Neural crest cell (in vitro differentiated cells): ENCODE results near the gene CECR2. TPM values are rescaled to one million over a fixed set of nuclear protein-coding genes. Genes with fewer than 3 reads are reported as not detected.

Experiments used
- DNase-seq: peaks from one replicate; pipeline ENCODE4 v3.0.0; 2021; ENCODE audit warnings: low read depth, mixed read lengths, low spot score
- H3K27ac Mint-ChIP-seq: one replicate; pipeline ENCODE4 v1.8.0; 2021; ENCODE audit warnings: mild to moderate bottlenecking, mixed read lengths; ENCODE audit not compliant: unreplicated experiment
- H3K27me3 Mint-ChIP-seq: 2 replicates; pipeline ENCODE4 v1.8.0; 2021; ENCODE audit warnings: low read depth, mild to moderate bottlenecking, mixed read lengths
- H3K36me3 Mint-ChIP-seq: 2 replicates; pipeline ENCODE4 v1.8.0; 2021; ENCODE audit warnings: low read depth, mild to moderate bottlenecking, mixed read lengths
- H3K4me1 Mint-ChIP-seq: 2 replicates; pipeline ENCODE4 v1.8.0; 2021; ENCODE audit warnings: mixed read lengths
- H3K4me3 Mint-ChIP-seq: one replicate; pipeline ENCODE4 v1.8.0; 2021; ENCODE audit warnings: mild to moderate bottlenecking, mixed read lengths
- H3K9me3 Mint-ChIP-seq: 2 replicates; pipeline ENCODE4 v1.8.0; 2021; ENCODE audit warnings: mixed read lengths
- total RNA-seq: library from RNA; stranded (reverse); gene quantifications from 2 replicates; pipeline ENCODE4 v1.2.1, GENCODE V29; 2021
- TF ChIP-seq, protein P1 (sequence below): fragments of 200-600 bp; sonication (generic); conservative IDR thresholded peaks from 2 replicates; pipeline ENCODE4 v1.5.0; 2021; ENCODE audit warnings: antibody characterized with exemption, mild to moderate bottlenecking

CECR2 gene
- total RNA-seq, 1 donor from 2014 or later: 32.8 TPM

DNA sequence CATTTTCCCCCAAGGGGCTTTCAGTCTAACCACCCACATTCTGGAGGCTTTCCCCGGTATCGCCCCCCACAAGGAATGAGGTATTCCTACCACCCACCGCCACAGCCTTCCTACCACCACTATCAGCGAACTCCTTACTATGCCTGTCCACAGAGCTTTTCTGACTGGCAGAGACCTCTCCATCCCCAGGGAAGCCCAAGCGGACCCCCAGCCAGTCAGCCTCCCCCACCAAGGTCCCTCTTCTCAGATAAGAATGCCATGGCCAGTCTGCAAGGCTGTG lies 179.4 kb downstream of the CECR2 start:
- no peak overlapping the region for H3K4me3 Mint-ChIP-seq
- peaks cover 10% of the 10 kb centered on the region for H3K36me3 Mint-ChIP-seq
- no peaks in the 10 kb centered on the region for H3K9me3 Mint-ChIP-seq
- no peaks in the 10 kb centered on the region for H3K27me3 Mint-ChIP-seq
- no peaks in the 10 kb centered on the region for H3K4me1 Mint-ChIP-seq
- no peak overlapping the region for H3K27ac Mint-ChIP-seq
- DNase-seq: no peak
- TF ChIP-seq, protein P1, sequence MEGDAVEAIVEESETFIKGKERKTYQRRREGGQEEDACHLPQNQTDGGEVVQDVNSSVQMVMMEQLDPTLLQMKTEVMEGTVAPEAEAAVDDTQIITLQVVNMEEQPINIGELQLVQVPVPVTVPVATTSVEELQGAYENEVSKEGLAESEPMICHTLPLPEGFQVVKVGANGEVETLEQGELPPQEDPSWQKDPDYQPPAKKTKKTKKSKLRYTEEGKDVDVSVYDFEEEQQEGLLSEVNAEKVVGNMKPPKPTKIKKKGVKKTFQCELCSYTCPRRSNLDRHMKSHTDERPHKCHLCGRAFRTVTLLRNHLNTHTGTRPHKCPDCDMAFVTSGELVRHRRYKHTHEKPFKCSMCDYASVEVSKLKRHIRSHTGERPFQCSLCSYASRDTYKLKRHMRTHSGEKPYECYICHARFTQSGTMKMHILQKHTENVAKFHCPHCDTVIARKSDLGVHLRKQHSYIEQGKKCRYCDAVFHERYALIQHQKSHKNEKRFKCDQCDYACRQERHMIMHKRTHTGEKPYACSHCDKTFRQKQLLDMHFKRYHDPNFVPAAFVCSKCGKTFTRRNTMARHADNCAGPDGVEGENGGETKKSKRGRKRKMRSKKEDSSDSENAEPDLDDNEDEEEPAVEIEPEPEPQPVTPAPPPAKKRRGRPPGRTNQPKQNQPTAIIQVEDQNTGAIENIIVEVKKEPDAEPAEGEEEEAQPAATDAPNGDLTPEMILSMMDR: no peak

DNA sequence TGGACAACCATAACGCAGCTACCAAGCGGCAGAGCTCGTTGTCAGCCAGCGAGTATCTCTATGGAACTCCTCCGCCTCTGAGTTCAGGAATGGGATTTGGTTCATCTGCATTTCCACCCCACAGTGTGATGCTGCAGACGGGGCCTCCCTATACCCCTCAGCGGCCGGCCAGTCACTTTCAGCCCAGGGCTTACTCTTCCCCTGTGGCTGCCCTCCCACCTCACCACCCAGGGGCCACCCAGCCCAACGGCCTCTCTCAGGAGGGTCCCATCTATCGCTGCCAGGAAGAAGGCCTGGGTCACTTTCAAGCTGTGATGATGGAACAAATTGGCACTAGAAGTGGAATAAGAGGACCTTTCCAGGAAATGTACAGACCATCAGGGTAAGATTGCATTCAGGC lies 179.9 kb downstream of the CECR2 start:
- Mint-ChIP-seq H3K4me3 (no peak overlapping the region), H3K9me3 (no peaks in the 10 kb centered on the region), H3K27me3 (no peaks in the 10 kb centered on the region), H3K27ac (no peak overlapping the region), H3K36me3 (peaks cover 10% of the 10 kb centered on the region), H3K4me1 (no peaks in the 10 kb centered on the region)
- DNase-seq: no peak
- TF ChIP-seq, protein P1: no peak

DNA sequence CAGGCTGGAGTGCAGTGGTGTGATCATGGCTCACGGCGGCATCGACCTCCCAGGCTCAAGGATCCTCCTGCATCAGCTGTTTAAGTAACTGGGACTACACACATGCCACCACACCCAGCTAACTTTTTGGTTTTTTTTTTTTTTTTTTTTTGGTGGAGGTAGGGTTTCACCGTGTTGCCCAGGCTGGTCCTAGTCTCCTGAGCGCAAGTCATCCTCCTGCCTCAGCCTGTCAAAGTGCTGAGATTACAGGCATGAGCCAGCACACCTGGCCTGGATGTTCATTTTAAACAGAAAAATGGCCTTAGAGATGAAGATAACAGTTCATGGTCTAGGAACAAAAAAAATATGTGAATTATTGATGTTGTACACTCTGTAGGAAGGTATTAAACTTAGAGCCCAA lies 180.4 kb downstream of the CECR2 start:
- TF ChIP-seq, protein P1: no peak
- Mint-ChIP-seq H3K4me1 (no peaks in the 10 kb centered on the region), H3K4me3 (no peak overlapping the region), H3K36me3 (peaks cover 10% of the 10 kb centered on the region), H3K27ac (no peak overlapping the region), H3K9me3 (no peaks in the 10 kb centered on the region), H3K27me3 (no peaks in the 10 kb centered on the region)
- DNase-seq: no peak

DNA sequence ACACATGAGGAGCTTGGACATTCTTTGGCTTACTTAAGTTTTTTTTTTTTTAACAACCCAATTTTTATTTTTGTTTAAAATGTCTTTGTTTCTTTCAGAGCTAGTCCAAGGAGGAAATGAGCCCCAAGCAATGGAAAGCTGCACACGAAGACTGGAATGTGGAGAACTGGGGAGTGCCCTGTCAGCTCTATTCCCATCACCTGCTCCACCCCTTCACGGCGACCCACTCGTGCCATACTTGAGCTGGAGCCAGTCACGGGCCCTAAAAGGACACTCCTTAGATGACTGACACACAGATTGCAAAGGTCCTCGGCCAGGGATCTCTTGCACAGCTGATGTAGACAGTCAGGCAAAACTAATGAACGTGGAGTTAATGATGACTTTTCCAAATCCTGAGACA lies 183.5 kb downstream of the CECR2 start:
- H3K4me3 Mint-ChIP-seq: no peak overlapping the region
- DNase-seq: no peak
- peaks cover 10% of the 10 kb centered on the region for H3K36me3 Mint-ChIP-seq
- H3K27me3 Mint-ChIP-seq: no peaks in the 10 kb centered on the region
- no peaks in the 10 kb centered on the region for H3K4me1 Mint-ChIP-seq
- TF ChIP-seq, protein P1: no peak
- no peaks in the 10 kb centered on the region for H3K9me3 Mint-ChIP-seq
- H3K27ac Mint-ChIP-seq: no peak overlapping the region

DNA sequence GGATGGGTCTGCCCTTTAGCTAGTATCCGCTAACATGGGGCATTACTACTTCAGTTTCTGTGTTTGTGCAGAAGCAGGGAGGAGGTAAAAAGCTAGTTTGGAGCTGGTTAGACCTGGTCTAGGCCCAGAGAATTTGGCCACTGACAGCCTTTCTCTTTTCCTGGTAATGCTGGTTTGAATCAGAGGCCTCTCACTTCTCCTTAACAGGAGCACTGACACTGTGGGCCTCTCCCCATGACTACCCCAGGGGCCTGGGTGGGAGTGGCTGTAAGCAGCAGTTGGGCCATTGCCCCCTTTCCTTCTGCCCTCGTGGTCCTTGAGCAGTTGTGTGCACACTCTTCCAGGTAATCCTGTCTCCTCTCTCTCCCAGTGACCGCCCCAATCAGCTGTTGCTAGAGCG lies 185.6 kb downstream of the CECR2 start:
- no peaks in the 10 kb centered on the region for H3K27me3 Mint-ChIP-seq
- TF ChIP-seq, protein P1: no peak
- H3K9me3 Mint-ChIP-seq: no peaks in the 10 kb centered on the region
- no peak for DNase-seq
- H3K27ac Mint-ChIP-seq: no peak overlapping the region
- H3K36me3 Mint-ChIP-seq: peaks cover 18% of the 10 kb centered on the region
- H3K4me1 Mint-ChIP-seq: no peaks in the 10 kb centered on the region
- no peak overlapping the region for H3K4me3 Mint-ChIP-seq

DNA sequence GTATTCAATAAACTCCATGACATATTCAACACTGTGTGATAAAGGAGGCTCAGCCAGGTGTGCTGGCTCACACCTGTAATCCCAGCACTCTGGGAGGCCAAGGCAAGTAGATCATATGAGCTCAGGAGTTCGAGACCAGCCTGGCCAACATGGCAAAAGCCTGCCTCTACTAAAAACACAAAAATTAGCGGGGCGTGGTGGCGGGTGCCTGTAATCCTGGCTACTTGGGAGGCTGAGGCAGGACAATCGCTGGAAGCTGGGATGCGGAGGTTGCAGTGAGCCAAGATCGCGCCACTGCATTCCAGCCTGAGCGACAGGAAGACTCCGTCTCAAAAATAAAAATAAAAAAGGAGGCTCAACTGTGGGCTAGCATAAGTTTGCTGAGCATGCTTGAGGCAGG lies 189.9 kb downstream of the CECR2 start:
- DNase-seq: no peak
- H3K27me3 Mint-ChIP-seq: no peaks in the 10 kb centered on the region
- peaks cover 20% of the 10 kb centered on the region for H3K4me1 Mint-ChIP-seq
- no peak overlapping the region for H3K27ac Mint-ChIP-seq
- TF ChIP-seq, protein P1: no peak
- H3K36me3 Mint-ChIP-seq: peaks cover 13% of the 10 kb centered on the region
- no peaks in the 10 kb centered on the region for H3K9me3 Mint-ChIP-seq
- H3K4me3 Mint-ChIP-seq: no peak overlapping the region
